NOMO-1 (cell line): Measurements from ENCODE around the gene SLC16A12.
A peak's percentile ranks its signal among the peaks of the same experiment; 100 is the strongest.
"Not testable (repeated sequence)": the region's sequence is repeated elsewhere in the genome, so short reads cannot be mapped to it uniquely, and the experiment has no call there.

Experiments
- DNase-seq, 2 experiments: peaks; one replicate each; lab custom pipeline; 2025; ENCODE audit not compliant: unreplicated experiment in 2 of 2; lab: John Stamatoyannopoulos, UW

Gene SLC16A12

DNA sequence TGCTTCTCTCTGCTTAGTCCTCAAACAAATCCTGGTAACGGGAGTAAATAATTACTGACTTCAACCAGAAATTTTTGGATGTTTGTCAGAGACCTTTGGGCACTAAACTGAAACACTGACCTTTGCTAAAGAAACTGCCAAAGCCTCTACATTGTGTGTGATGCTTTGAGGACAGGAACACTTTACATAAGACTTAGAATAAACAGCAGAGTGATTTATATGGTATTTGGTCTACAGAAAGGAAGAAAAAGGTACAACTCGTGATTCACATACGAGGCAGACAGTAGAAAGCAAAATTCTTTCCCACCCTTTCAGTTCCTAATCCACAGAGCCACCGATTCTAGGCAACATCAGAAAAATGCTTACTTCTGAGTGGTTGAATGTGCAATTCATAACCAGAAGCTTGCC is 59.8 kb downstream of the SLC16A12 start:
- no peak for DNase-seq

DNA sequence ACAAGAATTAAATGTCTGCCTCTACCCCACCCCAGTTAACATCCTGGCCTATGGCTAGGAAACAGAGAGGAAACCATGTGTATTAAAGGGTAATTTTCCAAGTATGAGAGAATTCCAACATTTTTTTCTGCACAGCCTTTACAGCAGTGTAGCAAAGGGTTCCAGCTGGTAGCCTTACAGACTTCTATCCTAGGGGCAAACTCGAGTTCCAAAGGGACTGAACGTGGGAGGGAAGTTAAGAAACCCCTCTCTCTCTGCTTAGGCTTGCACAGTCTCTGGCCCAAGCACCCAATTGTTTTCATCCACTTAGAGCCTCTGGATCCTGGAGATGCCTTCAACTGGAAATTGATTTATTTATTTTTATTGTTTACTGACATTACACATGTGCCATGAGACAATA is 60.3 kb downstream of the SLC16A12 start:
- no peak for DNase-seq

DNA sequence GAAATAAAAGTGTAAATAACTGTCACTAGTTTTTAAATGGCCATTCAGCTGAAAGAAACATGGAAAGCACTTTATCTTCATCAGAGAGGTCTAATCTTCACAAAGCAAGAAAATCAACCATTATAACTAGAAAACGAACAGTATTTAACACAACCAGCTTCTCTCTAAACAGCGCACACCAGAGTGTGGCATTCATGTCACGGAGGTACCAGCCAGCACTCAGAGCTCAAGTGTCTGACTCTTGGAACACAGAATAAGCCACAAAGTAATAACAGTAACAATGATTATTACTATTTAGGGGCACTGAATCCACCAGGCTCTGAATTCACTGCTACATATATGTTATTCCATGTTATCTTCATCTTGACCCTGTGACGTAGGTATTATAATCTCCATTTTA is 60.9 kb downstream of the SLC16A12 start:
- no peak for DNase-seq

DNA sequence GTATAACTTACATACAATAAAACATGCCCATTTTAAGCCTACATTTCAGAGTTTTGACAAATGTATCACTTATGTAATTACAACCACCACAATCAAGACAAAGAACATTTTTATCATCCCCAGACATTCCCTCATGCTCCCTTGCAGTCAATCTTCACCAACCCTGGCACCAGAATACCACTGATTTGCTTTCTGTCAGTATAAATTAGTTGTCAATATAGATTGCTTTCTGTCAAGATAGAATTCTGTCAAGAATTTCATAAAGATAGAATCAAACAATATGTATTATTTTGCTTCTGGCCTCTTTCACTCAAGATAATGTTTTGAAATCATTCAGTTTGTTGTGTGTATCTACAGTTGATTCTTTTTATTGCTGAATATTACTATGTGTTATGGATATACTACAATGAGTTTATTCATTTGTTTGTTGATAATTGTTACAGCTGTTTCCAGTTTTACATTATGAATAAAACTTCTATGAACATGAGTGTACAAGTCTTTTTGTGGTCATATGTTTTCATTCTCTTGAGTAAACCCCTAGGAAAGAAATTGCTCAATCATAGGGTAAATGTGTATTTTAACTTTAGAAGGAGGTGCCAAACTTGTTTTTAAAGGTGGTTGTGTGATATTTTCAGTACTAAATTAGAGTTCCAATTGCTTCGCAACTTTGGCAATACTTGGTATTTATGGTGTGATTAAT is 64.1 kb downstream of the SLC16A12 start:
- DNase-seq: no peak

DNA sequence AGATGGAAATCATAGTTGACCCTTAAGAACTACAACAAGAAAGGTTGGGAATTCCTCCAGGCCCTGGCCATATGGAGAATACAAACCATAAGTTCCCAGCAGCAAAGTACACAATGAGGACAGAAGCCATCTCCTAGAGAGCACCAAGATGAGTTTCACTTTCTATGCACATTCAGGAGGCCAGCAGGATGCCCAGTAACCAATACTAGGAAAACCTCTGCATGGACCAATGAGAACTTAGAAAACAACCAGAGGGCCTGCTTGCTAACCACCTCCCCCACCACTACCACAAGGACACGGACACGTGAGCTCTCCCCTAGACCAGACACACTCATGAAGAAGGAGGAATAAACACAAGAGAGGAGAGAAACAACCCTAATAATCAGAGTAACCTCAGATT is 64.8 kb downstream of the SLC16A12 start:
- DNase-seq: no peak

DNA sequence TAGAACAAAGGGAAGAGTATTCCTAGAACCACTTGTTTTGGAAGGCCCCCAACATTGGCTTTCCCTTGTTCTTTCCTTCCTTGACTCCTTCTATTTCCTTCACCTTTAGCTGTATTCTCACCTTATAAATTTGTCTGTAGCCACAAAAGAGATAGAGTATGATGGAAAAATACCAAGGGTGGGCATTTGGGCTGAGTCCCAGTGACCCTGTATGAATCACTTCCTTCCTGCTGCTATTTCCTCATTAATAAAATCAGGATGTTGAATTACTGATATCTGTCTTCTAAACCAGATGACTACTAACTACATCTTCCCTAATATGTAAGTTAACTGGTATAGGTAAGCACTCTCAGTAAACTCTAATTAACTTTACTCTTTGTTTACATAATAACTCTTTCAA is 65.9 kb downstream of the SLC16A12 start:
- DNase-seq: no peak

DNA sequence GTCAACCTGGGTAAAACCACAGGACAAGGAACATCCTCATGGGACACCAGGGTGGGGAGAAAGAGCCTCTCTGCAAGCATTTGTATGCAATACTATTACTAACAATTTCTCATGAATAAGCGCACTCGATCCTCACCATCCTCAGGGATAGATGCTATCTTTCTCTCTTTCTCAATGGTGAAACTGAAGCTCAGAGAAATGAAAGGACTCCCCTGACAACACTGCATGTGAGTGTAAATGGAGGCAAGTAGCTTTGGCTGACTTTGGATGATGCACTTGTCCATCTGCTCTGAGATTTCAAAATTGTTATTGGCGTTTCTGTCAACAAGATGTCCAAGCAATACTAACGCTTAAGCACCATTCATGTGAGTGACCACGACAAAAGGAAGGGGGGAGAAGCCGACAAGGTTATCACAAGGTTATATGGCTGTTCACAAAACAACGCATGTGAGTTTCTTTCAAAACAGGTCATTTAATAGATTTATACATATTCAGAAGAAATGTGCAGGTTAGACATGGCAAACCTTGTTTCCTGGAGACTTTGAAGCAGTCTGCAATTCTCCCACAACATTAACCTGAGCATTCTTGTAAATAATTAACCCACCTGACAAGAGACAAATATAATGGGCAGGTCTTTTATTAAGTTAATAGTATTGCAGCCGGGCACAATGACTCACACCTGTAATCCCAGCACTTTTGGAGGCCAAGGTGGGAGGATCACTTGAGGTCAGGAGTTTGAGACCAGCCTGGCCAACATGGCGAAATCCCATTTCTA is 67.0 kb downstream of the SLC16A12 start:
- DNase-seq: no peak

DNA sequence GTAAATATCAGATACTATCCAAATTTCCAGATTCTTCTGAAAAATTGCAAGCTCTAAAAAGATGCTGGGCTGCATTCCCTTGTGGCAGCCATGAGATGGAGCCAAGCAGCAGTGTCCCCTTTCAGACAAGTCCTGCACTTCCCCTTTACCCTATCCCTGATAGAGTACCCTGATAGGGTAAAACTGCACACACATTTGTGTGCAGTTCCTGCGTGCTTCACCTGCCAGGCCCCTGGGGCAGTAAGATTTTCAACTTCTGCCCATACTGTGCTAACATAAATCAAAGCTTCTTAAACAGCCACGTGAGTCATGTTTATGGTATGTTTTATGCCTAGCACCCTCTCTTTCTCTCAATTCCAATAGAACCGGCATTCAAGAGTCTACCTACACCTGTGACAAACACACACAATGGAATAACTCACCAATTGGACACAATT is 68.8 kb downstream of the SLC16A12 start:
- peak; percentile 12 to 41 for DNase-seq

DNA sequence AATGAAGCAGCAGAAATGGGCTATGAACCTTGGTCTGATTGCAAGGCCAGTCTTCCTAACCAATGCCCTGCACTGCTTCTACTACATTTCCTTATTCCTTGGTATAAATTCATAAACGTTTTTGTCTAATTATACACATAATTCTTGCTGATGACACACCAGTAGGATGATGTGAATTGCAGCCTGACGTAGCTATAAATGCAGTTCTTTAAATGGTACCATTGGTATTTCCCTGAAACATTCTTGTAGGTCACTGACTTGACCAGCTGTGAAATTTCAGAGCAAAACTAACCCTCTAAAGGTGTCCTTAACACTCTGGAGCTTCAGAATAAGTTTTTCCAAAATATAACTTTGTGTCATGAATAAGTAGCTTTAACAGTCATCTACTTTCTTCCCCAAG is 70.2 kb downstream of the SLC16A12 start:
- DNase-seq: no peak

DNA sequence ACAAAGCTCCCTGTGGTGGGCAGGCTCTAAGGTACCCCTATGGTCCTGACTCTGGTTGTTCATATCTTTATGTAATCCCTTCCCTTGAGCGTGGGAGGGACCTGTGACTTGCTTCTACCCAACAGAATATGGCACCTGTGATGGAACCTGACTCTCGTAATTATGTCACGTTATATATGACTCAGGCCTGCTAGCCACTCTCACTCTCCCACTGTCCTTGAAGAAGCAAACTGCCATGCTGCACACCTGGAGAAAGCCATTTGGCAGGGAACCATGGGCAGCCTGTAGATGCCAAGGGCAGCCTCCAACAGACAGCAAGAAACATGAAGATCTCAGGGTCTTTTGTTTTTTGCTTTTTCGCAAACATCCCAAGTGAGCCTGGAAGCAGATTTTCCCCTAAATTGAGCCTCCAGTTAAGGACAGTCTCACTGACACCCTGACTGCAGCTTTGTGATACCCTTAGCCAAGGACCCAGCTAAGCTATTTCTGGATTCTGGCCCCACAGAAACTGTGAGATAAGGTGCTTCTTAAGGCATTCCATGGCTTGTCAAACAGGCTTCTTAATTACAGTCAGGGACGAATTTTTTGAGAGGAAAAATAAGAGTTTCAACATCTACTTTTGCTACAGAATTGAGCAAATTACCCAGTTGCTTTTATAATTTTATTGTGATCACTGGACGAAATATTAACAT is 71.4 kb downstream of the SLC16A12 start:
- no peak for DNase-seq

DNA sequence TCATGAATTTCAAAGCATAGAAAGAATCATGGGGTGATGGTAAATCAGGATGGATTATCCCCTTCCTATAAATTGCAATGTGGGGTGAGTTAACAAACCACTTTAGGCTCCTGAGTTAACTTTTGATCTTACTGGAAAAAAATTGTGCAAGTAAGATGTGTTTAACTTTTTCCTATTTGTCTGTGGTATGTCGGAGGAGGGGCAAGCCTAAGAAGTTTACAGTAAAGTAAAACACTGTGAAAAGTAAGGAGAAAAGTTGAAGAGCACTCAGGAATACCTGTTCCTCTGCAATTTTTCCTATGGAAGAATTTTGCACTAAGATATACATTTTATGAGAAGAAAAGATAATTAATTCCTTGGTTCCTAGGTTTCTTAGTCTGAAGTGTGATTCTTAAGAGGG is 76.6 kb downstream of the SLC16A12 start:
- no peak for DNase-seq

DNA sequence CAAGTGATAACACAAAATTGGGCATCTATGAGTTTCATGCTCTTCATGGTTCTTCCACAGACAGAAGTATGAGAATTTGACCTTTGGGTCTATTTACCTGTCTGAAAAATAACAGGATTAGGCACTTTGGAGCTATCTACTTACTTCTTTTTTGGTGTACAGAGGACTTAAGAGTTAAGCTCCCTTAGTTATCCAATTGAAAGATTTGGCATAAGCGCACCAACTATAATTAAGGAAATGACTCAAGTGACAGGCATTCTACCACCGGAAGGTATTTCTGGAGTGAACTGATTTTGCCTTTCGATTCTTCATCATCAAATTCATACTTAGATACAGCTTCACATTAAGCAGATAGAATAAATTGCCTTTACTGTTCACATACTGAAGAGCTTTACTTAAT is 77.1 kb downstream of the SLC16A12 start:
- no peak for DNase-seq

DNA sequence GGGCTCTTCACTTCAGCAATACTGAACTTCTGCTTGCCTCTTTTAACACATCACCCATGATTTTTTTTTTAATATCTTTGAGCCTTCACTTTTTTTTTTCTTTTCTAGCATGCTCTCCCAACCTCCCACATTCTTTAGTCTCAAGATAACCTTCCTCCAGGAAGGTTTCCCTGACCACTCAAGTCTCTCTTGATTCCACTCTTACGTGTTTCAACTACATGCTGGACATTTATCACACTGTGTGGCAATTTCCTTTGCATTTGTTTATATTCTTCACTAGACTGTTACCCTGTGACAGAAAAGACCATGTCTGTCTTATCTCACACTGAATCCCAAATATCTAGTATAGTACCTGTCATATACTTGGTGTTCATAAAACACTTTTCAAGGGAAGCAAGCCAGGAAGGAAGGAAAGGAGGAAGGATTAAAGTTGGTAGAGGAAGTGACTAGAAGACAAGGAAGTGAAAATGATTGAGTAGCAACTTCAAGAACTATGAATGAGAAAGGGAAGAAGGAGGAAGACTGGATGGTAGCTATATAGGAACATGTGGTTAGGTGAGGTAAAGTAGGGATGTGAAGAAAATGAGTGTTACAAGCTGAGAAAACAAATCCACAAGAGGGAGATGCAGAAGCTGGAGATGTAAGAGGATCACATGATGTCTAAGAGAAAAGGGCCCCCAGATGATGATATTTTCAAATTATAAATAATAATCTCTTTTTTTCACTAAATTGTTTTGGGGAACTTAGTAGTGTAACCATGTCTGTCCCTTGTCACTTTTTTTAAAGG is 80.6 kb downstream of the SLC16A12 start:
- DNase-seq: peak in 1 of 2 experiments; percentile 63

DNA sequence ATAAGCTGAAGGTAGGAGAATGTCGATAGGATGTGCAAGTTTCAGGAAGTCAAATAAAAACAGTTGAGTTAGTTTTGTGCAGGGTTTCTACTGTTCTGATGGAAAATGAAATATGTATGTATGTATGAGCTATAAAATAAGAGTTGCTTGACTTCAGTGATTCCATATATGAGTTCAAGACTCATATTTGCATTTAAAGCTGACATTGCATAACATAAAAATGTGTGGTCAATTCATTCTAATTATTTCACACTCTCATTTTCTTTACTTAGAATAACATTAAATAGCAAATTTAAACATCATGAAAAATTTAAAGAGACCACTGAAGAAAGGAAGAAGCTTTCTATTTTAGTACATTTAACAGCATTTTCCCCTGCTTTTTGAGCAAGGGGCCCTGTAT is 83.2 kb downstream of the SLC16A12 start:
- no peak for DNase-seq

DNA sequence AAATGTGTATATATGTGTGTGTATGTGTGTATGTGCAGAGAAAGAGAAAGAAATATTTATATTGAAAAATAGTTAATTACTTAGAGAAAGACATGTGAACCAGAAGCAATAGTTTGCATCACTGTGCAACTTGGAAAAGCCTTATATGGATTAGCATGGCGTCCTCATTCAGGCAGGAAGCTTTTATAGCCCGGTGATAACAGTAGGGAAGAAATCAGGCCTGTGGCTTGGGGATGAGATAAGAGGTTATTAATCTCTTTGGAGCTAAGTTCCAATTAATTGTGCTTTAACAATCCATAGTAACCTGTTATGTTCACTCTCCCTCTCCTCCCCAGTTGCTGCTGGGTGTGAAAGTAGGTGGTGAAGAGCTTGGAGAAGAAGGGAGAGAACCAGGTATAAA is 84.5 kb downstream of the SLC16A12 start:
- no peak for DNase-seq

DNA sequence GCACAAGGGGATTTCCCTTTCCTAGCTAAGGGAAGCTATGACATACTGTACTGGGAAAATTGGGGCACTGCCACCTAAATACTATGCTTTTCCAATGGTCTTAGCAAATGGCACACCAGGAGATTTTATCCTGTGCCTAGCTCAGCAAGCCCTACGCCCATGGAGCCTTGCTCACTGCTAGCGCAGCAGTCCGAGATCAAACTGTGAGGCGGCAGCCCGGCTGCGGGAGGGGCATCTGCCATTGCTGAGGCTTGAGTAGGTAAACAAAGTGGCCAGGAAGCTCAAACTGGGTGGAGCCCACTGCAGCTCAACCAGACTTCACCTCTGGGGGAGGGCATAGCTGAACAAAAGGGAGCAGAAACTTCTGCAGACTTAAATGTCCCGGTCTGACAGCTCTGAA is 90.6 kb downstream of the SLC16A12 start:
- not testable (repeated sequence) for DNase-seq

DNA sequence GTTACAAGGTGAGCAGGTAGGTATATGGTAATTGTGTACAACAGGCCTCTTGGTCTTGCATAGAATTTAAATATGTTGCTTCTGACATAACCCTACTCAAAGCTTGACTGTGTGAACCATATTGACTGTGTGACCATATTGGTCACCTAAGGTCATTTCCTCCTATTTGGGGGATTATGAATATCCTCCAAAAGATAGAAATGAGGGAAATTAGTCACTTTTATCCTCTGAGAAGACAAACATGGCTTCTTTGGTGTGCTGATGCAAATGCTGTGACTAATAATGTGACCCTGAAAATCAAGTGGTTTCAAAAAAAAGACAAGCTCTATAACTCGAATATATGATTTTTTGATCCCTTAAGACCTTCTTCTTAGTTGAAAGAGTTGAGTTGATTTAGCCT is 93.1 kb downstream of the SLC16A12 start:
- no peak for DNase-seq

DNA sequence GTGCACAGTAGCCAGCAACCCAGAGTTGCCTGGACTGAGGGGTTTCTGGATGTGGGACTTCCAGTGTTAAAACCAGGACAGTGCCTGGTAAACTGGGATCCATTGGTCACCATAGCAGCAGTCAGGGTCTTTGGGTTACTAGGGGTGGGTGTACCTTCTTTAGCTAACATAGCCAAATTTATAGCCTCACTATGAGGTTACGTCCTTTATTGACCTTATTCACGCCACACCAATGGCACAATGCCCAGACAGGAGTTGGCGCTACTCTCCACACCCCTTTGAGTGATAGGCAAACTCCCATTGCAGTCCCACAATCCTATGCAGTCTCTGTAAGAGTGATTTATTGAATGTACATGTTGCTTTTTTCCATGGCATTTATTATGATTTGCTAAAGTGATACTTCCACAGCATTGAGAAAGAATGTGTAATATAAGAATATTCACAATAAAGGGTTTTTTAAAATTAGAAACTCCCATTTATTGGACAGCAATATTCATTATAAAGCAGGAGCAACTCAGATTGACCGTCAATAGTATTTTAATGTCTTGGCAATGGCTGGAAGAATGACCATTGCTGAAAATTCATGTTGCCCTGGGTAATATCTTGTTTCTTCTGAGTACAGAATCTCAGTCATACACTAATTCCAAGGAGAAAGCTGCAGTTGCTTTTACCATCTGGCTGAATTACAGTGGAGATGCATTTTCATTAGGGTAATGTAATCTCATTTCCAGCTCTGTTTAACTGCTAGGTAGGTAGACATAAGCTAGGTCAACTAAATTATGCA is 95.0 kb downstream of the SLC16A12 start:
- DNase-seq: no peak

DNA sequence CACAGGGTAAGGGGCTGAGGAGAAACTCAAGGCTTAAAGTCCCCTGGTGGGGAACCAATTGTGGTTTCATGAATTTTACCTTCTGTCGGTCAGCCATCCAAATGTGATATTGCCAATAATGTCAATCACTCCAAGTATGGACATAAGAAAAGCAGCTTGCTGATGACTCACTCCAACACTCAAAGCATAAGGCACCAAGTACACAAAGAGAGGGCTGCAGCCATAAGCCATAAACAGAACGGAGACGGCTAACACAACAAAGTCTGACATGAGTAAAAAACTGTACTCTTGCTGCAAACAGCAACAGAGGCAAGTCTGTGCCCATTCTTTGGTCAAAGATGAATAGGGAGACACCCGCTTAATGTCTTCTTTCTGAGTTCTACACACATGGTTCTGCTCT is 96.9 kb downstream of the SLC16A12 start:
- no peak for DNase-seq

DNA sequence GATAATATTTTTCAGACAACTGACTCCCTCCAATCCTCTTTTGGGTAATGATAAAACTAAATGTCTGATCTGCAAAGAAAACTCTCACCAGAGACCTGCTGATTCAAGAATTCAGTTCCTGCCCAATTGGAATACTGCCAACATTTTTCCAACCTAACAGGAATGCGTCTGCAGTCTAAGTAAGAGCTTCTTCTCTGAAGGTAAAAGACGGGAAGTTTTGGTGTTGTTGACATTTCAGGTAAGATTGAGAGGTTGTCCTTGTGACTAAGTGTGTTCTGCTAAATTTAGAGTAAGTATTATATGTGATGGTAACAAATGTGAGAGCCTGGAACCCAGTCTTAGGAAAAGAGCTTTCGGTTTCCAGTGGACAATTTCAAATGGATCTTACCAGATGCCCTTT is 103.4 kb downstream of the SLC16A12 start:
- no peak for DNase-seq
